IMR-90 (cell line): ENCODE data around the gene ABHD12. TPM values are rescaled to one million over a fixed set of nuclear protein-coding genes. Genes with fewer than 3 reads are reported as not detected.

Experiments
- ATAC-seq: fragments of 200-7000 bp; cut with Tn5 transposase; 2 replicates; pipeline ENCODE4 v1.9.1; 2020; ENCODE audit warnings: low read depth, mild to moderate bottlenecking, moderate library complexity
- BruUV-seq: library from RNA; stranded (reverse); fragments of 400-500 nt; replicated peaks from 2 replicates; lab custom pipeline; 2021; lab: Mats Ljungman, UMichigan
- CTCF ChIA-PET: fragments of 300-600 bp; formaldehyde crosslinking; extraction: SDS; loops from one replicate; lab custom pipeline; 2021; ENCODE audit warnings: antibody characterized with exemption; lab: Yijun Ruan, JAX
- POLR2A ChIA-PET: fragments of 300-600 bp; sonication (Branson Sonifier 250); formaldehyde crosslinking; loops from one replicate; lab custom pipeline; 2022; ENCODE audit warnings: antibody characterized with exemption; ENCODE audit not compliant: unreplicated experiment; lab: Charles Lee
- DNase-seq: peaks from one replicate; pipeline ENCODE4 v3.0.0; 2013
- H2AFZ ChIP-seq: replicated peaks from 2 replicates; pipeline ENCODE3; 2013; ENCODE audit warnings: low read length, mild to moderate bottlenecking; ENCODE audit not compliant: poor library complexity
- H2AK5ac ChIP-seq: 2 replicates; pipeline ENCODE4 v1.6.1; 2013; ENCODE audit warnings: low read depth, low read length, inconsistent platforms
- H2AK9ac ChIP-seq: replicated peaks from 2 replicates; pipeline ENCODE3; 2013; ENCODE audit warnings: mild to moderate bottlenecking, low read depth, low read length, moderate library complexity; ENCODE audit not compliant: poor library complexity
- H2BK120ac ChIP-seq: 2 replicates; pipeline ENCODE4 v1.6.1; 2013; ENCODE audit warnings: low read depth, low read length, inconsistent platforms
- H2BK15ac ChIP-seq: 3 replicates; pipeline ENCODE4 v1.6.1; 2013; ENCODE audit warnings: low read depth, low read length, inconsistent platforms
- H2BK20ac ChIP-seq: 2 replicates; pipeline ENCODE4 v1.6.1; 2013; ENCODE audit warnings: low read depth, mild to moderate bottlenecking, inconsistent platforms, low read length, moderate library complexity
- H2BK5ac ChIP-seq: 2 replicates; pipeline ENCODE4 v1.6.1; 2013; ENCODE audit warnings: mild to moderate bottlenecking, low read depth, low read length, inconsistent platforms; ENCODE audit not compliant: poor library complexity, severe bottlenecking
- H3K14ac ChIP-seq: replicated peaks from 2 replicates; pipeline ENCODE4 v1.6.1; 2013; ENCODE audit warnings: low read depth, low read length, inconsistent platforms
- H3K18ac ChIP-seq: 2 replicates; pipeline ENCODE4 v1.6.1; 2013; ENCODE audit warnings: low read depth, low read length, control low read depth
- H3K23ac ChIP-seq: 2 replicates; pipeline ENCODE4 v1.6.1; 2013; ENCODE audit warnings: low read depth, low read length, inconsistent platforms
- H3K27ac ChIP-seq: 2 replicates; pipeline ENCODE4 v1.5.1; 2013; ENCODE audit warnings: mild to moderate bottlenecking, control low read depth, low read length; ENCODE audit not compliant: insufficient read depth
- H3K27me3 ChIP-seq: 2 replicates; pipeline ENCODE4 v1.6.1; 2013; ENCODE audit warnings: low read length; ENCODE audit not compliant: control insufficient read depth, insufficient read depth
- H3K36me3 ChIP-seq: 2 replicates; pipeline ENCODE4 v1.6.1; 2013; ENCODE audit warnings: low read length, mixed read lengths; ENCODE audit not compliant: control insufficient read depth, insufficient read depth
- H3K4ac ChIP-seq: 2 replicates; pipeline ENCODE4 v1.6.1; 2013; ENCODE audit warnings: low read depth, low read length, inconsistent platforms
- H3K4me1 ChIP-seq: 2 replicates; pipeline ENCODE4 v1.6.1; 2013; ENCODE audit warnings: low read length, mixed read lengths; ENCODE audit not compliant: control insufficient read depth, insufficient read depth
- H3K4me2 ChIP-seq: 2 replicates; pipeline ENCODE4 v1.6.1; 2013; ENCODE audit warnings: low read depth, mild to moderate bottlenecking, control low read depth, low read length, moderate library complexity
- H3K4me3 ChIP-seq: 2 replicates; pipeline ENCODE4 v1.5.1; 2013; ENCODE audit warnings: low read depth, mild to moderate bottlenecking, control low read depth, low read length, moderate library complexity; ENCODE audit not compliant: insufficient read depth
- H3K56ac ChIP-seq: 2 replicates; pipeline ENCODE4 v1.6.1; 2013; ENCODE audit warnings: low read length, inconsistent platforms; ENCODE audit not compliant: insufficient read depth; ENCODE audit errors: extremely low read depth
- H3K79me1 ChIP-seq, 2 experiments: 2 replicates each; pipeline ENCODE4 v1.6.1; 2013; ENCODE audit warnings: low read length in 2 of 2, inconsistent platforms in 1 of 2, low read depth in 1 of 2
- H3K9ac ChIP-seq: 2 replicates; pipeline ENCODE4 v1.6.1; 2013; ENCODE audit warnings: low read depth, low read length, control low read depth
- H3K9me1 ChIP-seq: 2 replicates; pipeline ENCODE4 v1.6.1; 2013; ENCODE audit warnings: low read length, inconsistent platforms; ENCODE audit not compliant: insufficient read depth
- H3K9me3 ChIP-seq: 2 replicates; pipeline ENCODE4 v1.6.1; 2013; ENCODE audit warnings: low read length; ENCODE audit not compliant: control insufficient read depth, insufficient read depth
- H4K20me1 ChIP-seq: 2 replicates; pipeline ENCODE4 v1.6.1; 2013; ENCODE audit warnings: low read length, inconsistent platforms; ENCODE audit not compliant: insufficient read depth
- H4K5ac ChIP-seq: 2 replicates; pipeline ENCODE4 v1.6.1; 2013; ENCODE audit warnings: mild to moderate bottlenecking, low read depth, low read length, control low read depth
- H4K8ac ChIP-seq, 2 experiments: 2 replicates each; pipeline ENCODE4 v1.6.1; 2013; ENCODE audit warnings: low read depth in 2 of 2, low read length in 2 of 2, control low read depth in 1 of 2, inconsistent platforms in 1 of 2
- H4K91ac ChIP-seq: 2 replicates; pipeline ENCODE4 v1.6.1; 2013; ENCODE audit warnings: low read depth, low read length, inconsistent platforms; ENCODE audit not compliant: insufficient read depth
- CTCF ChIP-seq: conservative IDR thresholded peaks from 2 replicates; pipeline ENCODE4 v1.5.1; 2012; ENCODE audit warnings: mild to moderate bottlenecking, low read depth, low read length, improper control_type of control experiment
- MAFK ChIP-seq: IDR thresholded peaks from 2 replicates; pipeline ENCODE4 v1.6.1; 2012; ENCODE audit warnings: low read depth, low read length, improper control_type of control experiment
- NFE2L2 ChIP-seq: fragments of 150-350 bp; IDR thresholded peaks from 2 replicates; pipeline ENCODE4 v1.6.1; 2016; ENCODE audit warnings: low read depth, mild to moderate bottlenecking, low read length
- RAD21 ChIP-seq: IDR thresholded peaks from 2 replicates; pipeline ENCODE4 v1.6.1; 2012; ENCODE audit warnings: low read length, improper control_type of control experiment
- whole genome bisulfite sequencing, 2 experiments: methylation state at CpG; one replicate each; pipeline versions ENCODE4 v1.1.5 to v1.1.7; 2013; ENCODE audit warnings: missing lambda C conversion rate in 2 of 2; ENCODE audit not compliant: insufficient read length in 1 of 2; ENCODE audit errors: extremely low coverage in 2 of 2; 5-methylcytosine and 5-hydroxymethylcytosine counted together
- dilution Hi-C: fragments of 300-500 bp; cut with HindIII; formaldehyde crosslinking; loops from one replicate; pipeline ENCODE4 v1.14.3; 2018; ENCODE audit warnings: low sequenced_read_pairs; ENCODE audit not compliant: unreplicated experiment
- in situ Hi-C: fragments of 300-500 bp; cut with MboI; formaldehyde crosslinking; loops from 3 replicates; pipeline ENCODE4 v1.14.3; 2019; ENCODE audit warnings: low sequenced_read_pairs, inconsistent platforms, mixed read lengths
- intact Hi-C: fragments of 100-400 bp; cut with micrococcal nuclease; formaldehyde crosslinking; loops from 2 replicates; pipeline ENCODE4 v1.10.0; 2022
- polyA plus RNA-seq, 3 experiments: library from polyadenylated mRNA; depleted of rRNA; stranded (reverse); fragments of >200 nt; gene quantifications; 2 replicates each; pipeline ENCODE4 v1.2.3, GENCODE V29; 2012; ENCODE audit warnings: low replicate concordance in 1 of 3
- total RNA-seq: library from RNA; depleted of rRNA; stranded (reverse); fragments of >200 nt; gene quantifications from 2 replicates; pipeline ENCODE4 v1.2.3, GENCODE V29; 2012

The ABHD12 gene
- total and polyA plus RNA-seq, 2 of the 4 experiments (the other 2 are of a cell fraction) = 80.7 to 108 TPM

- H2AFZ ChIP-seq = no peak overlapping the region
- ChIA-PET POLR2A (no interaction called here), CTCF (interaction anchor here (1.5 to 3.2 kb wide), 2 partner anchors 21 to 105 kb away, joined by 4 to 24 read pairs; no protein-coding TSS in a partner anchor)
- TF ChIP-seq RAD21 (no peak), CTCF (no peak), MAFK (no peak), NFE2L2 (no peak)
- no peak overlapping the region for H2BK15ac ChIP-seq
- no peak overlapping the region for H3K4ac ChIP-seq
- no peaks in the 10 kb centered on the region for H3K27me3 ChIP-seq
- H3K4me3 ChIP-seq = no peak overlapping the region
- ATAC-seq (no peak), DNase-seq (no peak)
- H3K9ac ChIP-seq = no peak overlapping the region
- BruUV-seq = no TSS peak
- H4K20me1 ChIP-seq = 0 out of 2 replicates have a peak, but pooled peaks cover 7% of the 10 kb centered on the region
- no peak overlapping the region for H2BK120ac ChIP-seq
- H3K14ac ChIP-seq = no peak overlapping the region
- H3K4me2 ChIP-seq = no peak overlapping the region
- H2BK20ac ChIP-seq = no peak overlapping the region
- intact Hi-C loops (no loop called here), in situ Hi-C loops (loop anchor here (10.0 kb wide), 1 partner anchor 99 kb away; the partner anchor contains the start of gene ENTPD6), dilution Hi-C loops (no loop called here)
- no peak overlapping the region for H3K56ac ChIP-seq
- 87% methylated on average over 7 of the region's 10 CpGs; no CpG with 5 or more reads in 1 of the 2 experiments for WGBS, 2 experiments
- no peak overlapping the region for H3K18ac ChIP-seq
- H4K91ac ChIP-seq = no peak overlapping the region
- H3K23ac ChIP-seq = no peak overlapping the region
- no peak overlapping the region for H2AK5ac ChIP-seq
- no peaks in the 10 kb centered on the region for H3K9me3 ChIP-seq
- no peak overlapping the region for H4K8ac ChIP-seq
- H3K36me3 ChIP-seq = peaks cover 48% of the 10 kb centered on the region
- no peaks in the 10 kb centered on the region; the same call in 1 of the 2 replicates for H3K9me1 ChIP-seq
- no peak overlapping the region for H2AK9ac ChIP-seq
- H3K79me1 ChIP-seq = peaks cover 0 to 14% of the 10 kb centered on the region in 2 experiments; a peak in 1 of 4 replicates
- no peak overlapping the region for H2BK5ac ChIP-seq
- H3K4me1 ChIP-seq = peaks cover 6% of the 10 kb centered on the region
- H3K27ac ChIP-seq = no peak overlapping the region
- no peak overlapping the region for H4K5ac ChIP-seq
These were observed 97.1 kb downstream of the ABHD12 start for GRCh38 chr20:25293507-25293906.
